Chondrocyte (in vitro differentiated cells): ENCODE measurements around the gene AGPAT4. TPM values are rescaled to one million over a fixed set of nuclear protein-coding genes. Genes with fewer than 3 reads are reported as not detected.

ENCODE experiments used
- DNase-seq: peaks from one replicate; pipeline ENCODE4 v3.0.0; 2021; ENCODE audit warnings: mixed read lengths, low spot score
- H3K27ac Mint-ChIP-seq: one replicate; pipeline ENCODE4 v1.8.0; 2021; ENCODE audit warnings: mild to moderate bottlenecking, moderate library complexity, mixed read lengths; ENCODE audit not compliant: unreplicated experiment
- H3K27me3 Mint-ChIP-seq: 2 replicates; pipeline ENCODE4 v1.8.0; 2021; ENCODE audit warnings: low read depth, mixed read lengths
- H3K36me3 Mint-ChIP-seq: 2 replicates; pipeline ENCODE4 v1.8.0; 2021; ENCODE audit warnings: low read depth, mixed read lengths
- H3K4me1 Mint-ChIP-seq: 2 replicates; pipeline ENCODE4 v1.8.0; 2021; ENCODE audit warnings: low read depth, mild to moderate bottlenecking, mixed read lengths
- H3K4me3 Mint-ChIP-seq: one replicate; pipeline ENCODE4 v1.8.0; 2021; ENCODE audit warnings: mild to moderate bottlenecking, moderate library complexity, mixed read lengths; ENCODE audit not compliant: unreplicated experiment
- H3K9me3 Mint-ChIP-seq: 2 replicates; pipeline ENCODE4 v1.8.0; 2021; ENCODE audit warnings: low read depth, mixed read lengths
- total RNA-seq: library from RNA; stranded (reverse); gene quantifications from 3 replicates; pipeline ENCODE4 v1.2.1, GENCODE V29; 2021
- TF ChIP-seq, protein P1 (sequence below): fragments of 200-600 bp; sonication (generic); IDR thresholded peaks from 2 replicates; pipeline ENCODE4 v1.5.0; 2021; ENCODE audit warnings: antibody characterized with exemption, mild to moderate bottlenecking, moderate library complexity

The AGPAT4 gene
- total RNA-seq, 1 donor from 2014 or later = 11.9 TPM

DNA sequence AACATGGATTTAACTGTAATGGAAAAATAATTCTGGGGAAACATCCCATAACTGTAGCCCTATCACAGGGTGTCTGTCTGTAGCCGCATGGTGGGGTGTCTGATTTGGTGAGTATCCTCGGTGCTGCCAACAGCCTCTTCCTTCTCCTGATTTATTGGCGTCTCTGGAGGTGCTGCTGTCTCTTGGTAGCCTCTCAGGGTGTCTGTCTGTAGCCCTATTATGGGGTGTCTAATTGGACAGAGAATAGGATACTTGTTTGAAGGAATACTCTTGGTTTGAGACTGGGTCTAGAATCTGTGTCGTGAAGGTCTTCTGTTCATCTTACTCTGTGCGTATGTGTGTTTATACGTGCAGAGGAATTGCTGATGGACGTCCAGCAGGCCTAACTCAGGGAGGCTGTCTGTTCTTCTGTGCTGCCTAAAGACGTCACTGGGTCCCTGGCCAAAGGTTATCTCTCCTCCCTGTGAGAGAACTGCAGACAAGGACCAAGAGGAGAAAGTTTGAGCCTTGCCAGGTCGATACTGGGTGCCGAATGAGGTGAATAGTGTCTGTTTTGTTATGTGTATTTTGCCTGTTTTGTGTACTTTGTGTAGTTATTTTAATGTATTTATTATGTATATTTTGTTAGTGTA is 18.9 kb upstream of the AGPAT4 start:
- Mint-ChIP-seq H3K27ac (no peak overlapping the region), H3K4me1 (no peaks in the 10 kb centered on the region), H3K27me3 (no peaks in the 10 kb centered on the region)

DNA sequence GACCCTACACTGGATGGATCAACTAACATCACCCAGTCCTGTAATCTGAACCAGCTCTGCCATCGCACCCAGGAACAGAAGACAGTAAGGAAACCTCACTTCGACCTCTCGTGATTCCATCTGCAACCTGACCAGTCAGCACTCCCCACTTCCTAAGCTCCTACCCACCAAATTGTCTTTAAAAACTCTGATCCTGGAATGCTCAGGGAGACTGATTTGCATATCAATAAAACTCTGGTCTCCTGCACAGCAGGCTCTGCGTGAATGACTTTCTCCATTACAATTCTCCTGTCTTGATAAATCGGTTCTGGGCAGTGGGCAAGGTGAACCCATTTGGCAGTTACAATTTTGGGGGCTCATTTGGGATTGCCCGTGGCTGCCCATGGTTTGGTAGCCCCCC is 18.3 kb upstream of the AGPAT4 start:
- TF ChIP-seq, protein P1, sequence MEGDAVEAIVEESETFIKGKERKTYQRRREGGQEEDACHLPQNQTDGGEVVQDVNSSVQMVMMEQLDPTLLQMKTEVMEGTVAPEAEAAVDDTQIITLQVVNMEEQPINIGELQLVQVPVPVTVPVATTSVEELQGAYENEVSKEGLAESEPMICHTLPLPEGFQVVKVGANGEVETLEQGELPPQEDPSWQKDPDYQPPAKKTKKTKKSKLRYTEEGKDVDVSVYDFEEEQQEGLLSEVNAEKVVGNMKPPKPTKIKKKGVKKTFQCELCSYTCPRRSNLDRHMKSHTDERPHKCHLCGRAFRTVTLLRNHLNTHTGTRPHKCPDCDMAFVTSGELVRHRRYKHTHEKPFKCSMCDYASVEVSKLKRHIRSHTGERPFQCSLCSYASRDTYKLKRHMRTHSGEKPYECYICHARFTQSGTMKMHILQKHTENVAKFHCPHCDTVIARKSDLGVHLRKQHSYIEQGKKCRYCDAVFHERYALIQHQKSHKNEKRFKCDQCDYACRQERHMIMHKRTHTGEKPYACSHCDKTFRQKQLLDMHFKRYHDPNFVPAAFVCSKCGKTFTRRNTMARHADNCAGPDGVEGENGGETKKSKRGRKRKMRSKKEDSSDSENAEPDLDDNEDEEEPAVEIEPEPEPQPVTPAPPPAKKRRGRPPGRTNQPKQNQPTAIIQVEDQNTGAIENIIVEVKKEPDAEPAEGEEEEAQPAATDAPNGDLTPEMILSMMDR = no peak
- DNase-seq = no peak
- Mint-ChIP-seq H3K27ac (no peak overlapping the region), H3K9me3 (peaks cover 3% of the 10 kb centered on the region), H3K36me3 (no peaks in the 10 kb centered on the region), H3K4me1 (no peaks in the 10 kb centered on the region), H3K4me3 (no peak overlapping the region), H3K27me3 (no peaks in the 10 kb centered on the region)

More for the DNA sequence above, 18.9 kb upstream of the AGPAT4 start:
- TF ChIP-seq, protein P1 = no peak
- DNase-seq = no peak
- H3K4me3 Mint-ChIP-seq = no peak overlapping the region
- H3K36me3 Mint-ChIP-seq = no peaks in the 10 kb centered on the region
- H3K9me3 Mint-ChIP-seq = peaks cover 3% of the 10 kb centered on the region

DNA sequence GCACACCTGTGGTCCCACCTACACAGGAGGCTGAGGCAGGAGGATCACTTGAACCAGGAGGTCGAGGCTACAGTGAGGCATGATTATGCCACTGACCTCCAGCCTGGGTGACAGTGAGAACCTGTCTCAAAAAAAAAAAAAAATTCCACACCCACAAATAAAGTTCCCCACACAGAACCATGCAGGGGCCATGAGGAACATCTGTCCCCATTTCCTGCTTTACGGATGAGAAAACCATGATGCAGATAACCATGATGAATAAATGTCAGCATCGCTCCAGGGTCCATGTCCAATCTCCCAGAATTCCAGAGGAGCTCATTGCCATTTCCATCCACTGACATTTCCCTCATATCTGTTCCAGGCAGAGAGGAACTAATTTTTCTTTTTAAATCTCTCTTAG is 16.9 kb upstream of the AGPAT4 start:
- Mint-ChIP-seq H3K27ac (no peak overlapping the region), H3K27me3 (peaks cover 2% of the 10 kb centered on the region), H3K9me3 (no peaks in the 10 kb centered on the region), H3K4me1 (no peaks in the 10 kb centered on the region), H3K36me3 (no peaks in the 10 kb centered on the region), H3K4me3 (no peak overlapping the region)
- TF ChIP-seq, protein P1 = no peak
- no peak for DNase-seq

DNA sequence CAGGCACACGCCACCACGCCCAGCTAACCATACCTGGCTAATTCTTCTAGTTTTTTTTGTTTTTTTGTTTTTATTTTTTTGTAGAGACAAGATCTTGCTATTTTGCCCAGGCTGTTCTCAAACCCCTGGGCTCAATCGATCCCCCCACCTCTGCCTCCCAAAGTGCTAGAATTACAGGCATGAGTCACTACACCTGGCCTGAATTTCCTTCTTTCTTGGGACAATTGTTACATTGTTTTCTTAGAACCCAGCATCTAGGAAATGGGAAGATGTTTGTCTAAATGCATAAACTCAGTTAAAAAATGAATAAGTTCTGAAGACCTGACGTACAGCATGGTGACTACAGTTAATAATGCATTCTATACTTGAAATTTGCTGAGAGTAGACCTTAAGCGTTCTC is 10.8 kb upstream of the AGPAT4 start:
- H3K4me3 Mint-ChIP-seq = no peak overlapping the region
- H3K9me3 Mint-ChIP-seq = peaks cover 11% of the 10 kb centered on the region
- peaks cover 1% of the 10 kb centered on the region for H3K36me3 Mint-ChIP-seq
- H3K27me3 Mint-ChIP-seq = peaks cover 2% of the 10 kb centered on the region
- no peaks in the 10 kb centered on the region for H3K4me1 Mint-ChIP-seq
- DNase-seq = no peak
- TF ChIP-seq, protein P1 = no peak
- no peak overlapping the region for H3K27ac Mint-ChIP-seq

DNA sequence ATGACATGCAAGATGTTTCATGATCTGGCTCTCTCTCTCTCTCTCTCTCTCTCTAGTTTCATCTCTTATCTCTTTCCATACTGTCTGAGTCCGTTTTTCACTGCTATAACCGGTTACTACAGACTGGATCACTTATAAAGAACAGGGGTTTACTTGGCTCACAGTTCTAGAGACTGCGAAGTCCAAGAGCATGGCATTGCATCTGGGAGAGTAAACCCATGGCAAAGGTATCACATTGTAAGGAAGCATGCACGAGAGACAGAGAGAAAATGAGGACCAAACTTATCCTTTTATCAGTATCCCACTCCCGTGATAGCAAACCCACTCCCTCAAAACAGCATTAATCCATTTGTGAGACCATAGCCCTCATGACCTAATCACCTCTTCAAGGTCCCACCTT is 7.2 kb upstream of the AGPAT4 start:
- peaks cover 11% of the 10 kb centered on the region for H3K9me3 Mint-ChIP-seq
- no peak for DNase-seq
- no peaks in the 10 kb centered on the region for H3K27me3 Mint-ChIP-seq
- no peak overlapping the region for H3K4me3 Mint-ChIP-seq
- no peak overlapping the region for H3K27ac Mint-ChIP-seq
- H3K36me3 Mint-ChIP-seq = peaks cover 1% of the 10 kb centered on the region
- no peaks in the 10 kb centered on the region for H3K4me1 Mint-ChIP-seq
- TF ChIP-seq, protein P1 = no peak
